Fibroblast of pulmonary artery (primary cell): ENCODE measurements around the gene TMEM176A.

ENCODE experiments used
- DNase-seq: peaks from one replicate; pipeline ENCODE4 v3.0.0-alpha.2; 2010; ENCODE audit warnings: low read depth
- H3K4me3 ChIP-seq: replicated peaks from 2 replicates; pipeline ENCODE4 v1.5.1; 2011; ENCODE audit warnings: low read depth, mild to moderate bottlenecking, control low read depth, low read length, moderate library complexity
- CTCF ChIP-seq: IDR thresholded peaks from 2 replicates; pipeline ENCODE4 v1.5.1; 2011; ENCODE audit warnings: mild to moderate bottlenecking, control low read depth, low read length, inconsistent platforms; ENCODE audit errors: missing control alignments

The TMEM176A gene

GRCh38 chr7:150778738-150779301 is 21.7 kb upstream of the TMEM176A start:
- TF ChIP-seq CTCF = peak; percentile 94
- no peak overlapping the region for H3K4me3 ChIP-seq
- DNase-seq = peak; percentile 73

GRCh38 chr7:150780292-150780691 is 20.3 kb upstream of the TMEM176A start:
- no peak for DNase-seq
- H3K4me3 ChIP-seq = no peak overlapping the region
- TF ChIP-seq CTCF = no peak

GRCh38 chr7:150781103-150781502 is 19.5 kb upstream of the TMEM176A start:
- TF ChIP-seq CTCF = no peak
- peak; percentile 61 for DNase-seq
- no peak overlapping the region for H3K4me3 ChIP-seq

- TF ChIP-seq CTCF = no peak
- DNase-seq = no peak
- no peak overlapping the region for H3K4me3 ChIP-seq
Measured at GRCh38 chr7:150781961-150782360, 18.6 kb upstream of the TMEM176A start.

- no peak for DNase-seq
- no peak overlapping the region for H3K4me3 ChIP-seq
- TF ChIP-seq CTCF = no peak
Measured at GRCh38 chr7:150784120-150784736, 16.3 kb upstream of the TMEM176A start.

- no peak overlapping the region for H3K4me3 ChIP-seq
- DNase-seq = no peak
Measured at GRCh38 chr7:150784954-150785353, 15.6 kb upstream of the TMEM176A start.

More at GRCh38 chr7:150784954-150785353, 15.6 kb upstream of the TMEM176A start:
- TF ChIP-seq CTCF = no peak
